ENCODE measurements around the gene TBATA. TPM values are rescaled to one million over a fixed set of nuclear protein-coding genes. Genes with fewer than 3 reads are reported as not detected.

TBATA gene
- total RNA-seq, 1 donor from 2014 or later, result not detected

DNA sequence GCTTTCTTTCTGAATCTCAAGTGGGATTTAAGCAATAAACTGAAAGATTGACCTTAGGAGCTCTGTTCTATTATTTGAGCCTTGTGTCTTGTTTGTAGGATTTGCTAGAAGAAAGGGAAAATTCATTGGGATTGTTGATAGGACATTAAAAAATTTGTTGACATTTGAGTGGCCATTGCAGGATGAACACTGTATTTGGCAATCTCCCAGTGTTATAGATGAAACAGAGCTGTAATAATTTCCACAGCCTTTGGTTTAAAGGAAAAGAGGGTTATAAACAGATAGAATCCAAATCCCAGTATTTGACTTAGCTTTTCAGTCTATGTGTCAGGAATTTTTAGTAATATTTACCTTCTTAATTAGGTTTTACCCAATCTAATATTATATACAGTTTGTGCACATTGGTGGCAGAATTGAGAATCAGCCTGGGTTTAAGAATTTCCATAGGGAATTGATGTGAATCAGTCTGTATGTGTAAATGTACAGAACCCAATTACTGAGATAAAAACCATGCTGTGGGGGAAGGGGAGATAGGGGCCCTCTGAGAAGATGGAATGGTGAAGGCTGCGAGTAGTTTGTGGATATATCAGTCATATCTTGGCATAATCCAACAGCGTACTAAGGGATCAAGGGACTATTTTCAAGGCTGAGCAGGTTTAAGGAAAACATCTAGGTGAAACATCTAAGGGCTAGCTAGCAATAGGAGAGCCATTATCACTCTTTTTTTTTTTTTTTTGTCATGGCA lies 37.1 kb upstream of the TBATA start:
- TF ChIP-seq, protein P1, sequence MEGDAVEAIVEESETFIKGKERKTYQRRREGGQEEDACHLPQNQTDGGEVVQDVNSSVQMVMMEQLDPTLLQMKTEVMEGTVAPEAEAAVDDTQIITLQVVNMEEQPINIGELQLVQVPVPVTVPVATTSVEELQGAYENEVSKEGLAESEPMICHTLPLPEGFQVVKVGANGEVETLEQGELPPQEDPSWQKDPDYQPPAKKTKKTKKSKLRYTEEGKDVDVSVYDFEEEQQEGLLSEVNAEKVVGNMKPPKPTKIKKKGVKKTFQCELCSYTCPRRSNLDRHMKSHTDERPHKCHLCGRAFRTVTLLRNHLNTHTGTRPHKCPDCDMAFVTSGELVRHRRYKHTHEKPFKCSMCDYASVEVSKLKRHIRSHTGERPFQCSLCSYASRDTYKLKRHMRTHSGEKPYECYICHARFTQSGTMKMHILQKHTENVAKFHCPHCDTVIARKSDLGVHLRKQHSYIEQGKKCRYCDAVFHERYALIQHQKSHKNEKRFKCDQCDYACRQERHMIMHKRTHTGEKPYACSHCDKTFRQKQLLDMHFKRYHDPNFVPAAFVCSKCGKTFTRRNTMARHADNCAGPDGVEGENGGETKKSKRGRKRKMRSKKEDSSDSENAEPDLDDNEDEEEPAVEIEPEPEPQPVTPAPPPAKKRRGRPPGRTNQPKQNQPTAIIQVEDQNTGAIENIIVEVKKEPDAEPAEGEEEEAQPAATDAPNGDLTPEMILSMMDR (conservative IDR thresholded peaks at IDR 0.05), result no peak
- DNase-seq (ENCODE audit: extremely low spot score, unreplicated experiment), result no peak
- H3K4me1 Mint-ChIP-seq (ENCODE audit: unreplicated experiment), result peaks cover 29% of the 10 kb centered on the region
- H3K27ac Mint-ChIP-seq, result no peak overlapping the region
- no peak overlapping the region for H3K4me3 Mint-ChIP-seq
- H3K36me3 Mint-ChIP-seq, result peaks cover 38% of the 10 kb centered on the region
- H3K27me3 Mint-ChIP-seq, result no peaks in the 10 kb centered on the region
- no peaks in the 10 kb centered on the region for H3K9me3 Mint-ChIP-seq

DNA sequence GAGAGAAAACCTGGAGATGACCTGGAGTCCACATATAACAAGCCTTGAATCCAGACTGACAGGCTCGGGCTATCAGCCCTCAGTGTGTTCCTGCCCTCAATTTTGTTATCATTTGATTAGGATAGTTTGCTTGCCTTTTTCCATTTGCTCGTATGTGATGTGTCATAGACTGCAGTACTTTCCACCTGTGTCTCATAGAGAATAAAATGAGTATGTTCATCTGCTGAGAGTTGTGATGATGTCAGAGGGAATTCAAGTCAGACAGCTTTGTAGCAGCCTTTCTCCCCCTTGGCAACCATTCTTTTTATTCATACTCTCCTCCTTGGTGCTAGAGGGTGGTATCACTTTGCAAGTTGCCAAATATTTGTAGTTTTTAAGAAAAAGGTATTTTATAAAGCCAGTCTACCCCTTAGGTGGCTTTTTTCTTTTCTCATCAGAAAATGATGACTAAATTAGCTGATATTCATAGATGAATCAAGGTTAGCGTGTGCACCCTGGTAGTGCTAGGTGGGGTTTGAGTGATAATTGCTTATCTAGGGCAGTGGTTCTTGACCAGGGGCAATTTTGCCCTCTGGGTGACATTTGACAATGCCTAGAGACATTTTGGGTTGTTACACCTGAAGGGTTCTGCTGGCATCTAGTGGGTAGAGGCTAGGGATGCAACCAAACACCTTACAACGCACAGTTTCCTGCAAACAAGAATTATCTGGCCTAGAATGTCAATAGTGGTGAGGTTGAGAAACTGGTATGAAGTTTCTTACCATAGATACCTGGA lies 36.0 kb upstream of the TBATA start:
- H3K36me3 Mint-ChIP-seq, result peaks cover 37% of the 10 kb centered on the region

GRCh38 chr10:70816220-70816894 lies 31.2 kb upstream of the TBATA start:
- H3K9me3 Mint-ChIP-seq, result no peaks in the 10 kb centered on the region

More for the DNA sequence above, 36.0 kb upstream of the TBATA start:
- H3K4me3 Mint-ChIP-seq, result no peak overlapping the region
- TF ChIP-seq, protein P1 (conservative IDR thresholded peaks at IDR 0.05), result no peak
- H3K27me3 Mint-ChIP-seq, result no peaks in the 10 kb centered on the region
- no peaks in the 10 kb centered on the region for H3K9me3 Mint-ChIP-seq
- peak overlapping the region; percentile 78 for H3K27ac Mint-ChIP-seq
- DNase-seq (ENCODE audit: extremely low spot score, unreplicated experiment), result no peak
- H3K4me1 Mint-ChIP-seq (ENCODE audit: unreplicated experiment), result peaks cover 32% of the 10 kb centered on the region

DNA sequence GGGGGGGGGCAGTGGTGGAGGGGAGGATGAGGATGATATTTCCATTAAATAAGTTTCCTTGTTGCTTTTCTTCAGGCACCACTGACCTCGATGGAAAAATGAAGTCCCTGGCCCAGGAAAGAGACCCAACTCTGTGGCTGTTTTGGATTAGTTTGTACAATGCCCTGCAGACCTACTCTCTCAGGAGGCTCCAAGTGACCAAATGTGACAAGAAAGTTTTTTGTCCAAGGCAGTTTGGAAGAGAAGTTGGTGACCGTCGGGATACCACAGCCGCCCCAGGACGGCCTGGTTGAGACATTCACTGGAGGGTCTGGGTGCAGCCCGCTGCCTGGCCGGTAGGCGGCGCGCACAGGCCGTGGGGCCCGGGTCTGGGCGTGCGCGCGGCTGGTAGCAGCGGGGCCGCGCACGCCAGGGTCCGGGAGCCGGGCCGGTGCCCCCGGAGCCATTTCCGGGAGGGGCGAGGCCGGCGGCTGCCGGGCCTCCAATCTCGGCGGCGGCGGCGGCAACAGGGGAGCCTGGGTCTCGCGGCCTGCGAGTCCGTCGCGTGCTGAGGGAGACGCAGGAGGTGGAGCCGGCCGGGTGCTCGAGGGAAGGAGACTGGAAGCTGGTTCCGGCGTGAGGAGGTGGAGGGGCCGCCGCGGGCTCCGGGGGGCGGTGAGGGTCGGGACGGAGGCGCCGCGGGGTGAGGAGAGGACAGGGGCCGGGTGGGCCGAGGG lies 30.5 kb upstream of the TBATA start, which contains the start of gene SGPL1:
Gene SGPL1, plus strand, starts transcription at position 445 of the 716 bp plus-strand sequence. CDS start 906 bp downstream, outside the sequence.
- peak; percentile 95 for DNase-seq (ENCODE audit: extremely low spot score, unreplicated experiment)
- Mint-ChIP-seq H3K9me3 (no peaks in the 10 kb centered on the region), H3K36me3 (peaks cover 20% of the 10 kb centered on the region), H3K27me3 (no peaks in the 10 kb centered on the region), H3K27ac (peak within 1 kb of the TSS; percentile 93), H3K4me3 (peak within 1 kb of the TSS; percentile 96), H3K4me1 (ENCODE audit: unreplicated experiment) (peaks cover 12% of the 10 kb centered on the region)
- TF ChIP-seq, protein P1 (conservative IDR thresholded peaks at IDR 0.05), result peak; percentile 98

More at GRCh38 chr10:70816220-70816894, 31.2 kb upstream of the TBATA start:
- H3K27me3 Mint-ChIP-seq, result no peaks in the 10 kb centered on the region
- H3K4me3 Mint-ChIP-seq, result peak overlapping the region; percentile 96
- TF ChIP-seq, protein P1 (conservative IDR thresholded peaks at IDR 0.05), result no peak
- H3K36me3 Mint-ChIP-seq, result peaks cover 25% of the 10 kb centered on the region
- H3K27ac Mint-ChIP-seq, result peak overlapping the region; percentile 93
- DNase-seq (ENCODE audit: extremely low spot score, unreplicated experiment), result peak; percentile 83
- peaks cover 19% of the 10 kb centered on the region for H3K4me1 Mint-ChIP-seq (ENCODE audit: unreplicated experiment)

- Mint-ChIP-seq H3K4me3 (peak overlapping the region; percentile 76), H3K36me3 (peaks cover 14% of the 10 kb centered on the region), H3K27me3 (no peaks in the 10 kb centered on the region), H3K27ac (peak overlapping the region; percentile 9), H3K4me1 (ENCODE audit: unreplicated experiment) (peaks cover 12% of the 10 kb centered on the region), H3K9me3 (no peaks in the 10 kb centered on the region)
- TF ChIP-seq, protein P1 (conservative IDR thresholded peaks at IDR 0.05), result no peak
- DNase-seq (ENCODE audit: extremely low spot score, unreplicated experiment), result no peak
Measured at GRCh38 chr10:70814126-70814525, 28.9 kb upstream of the TBATA start.

All from type B pancreatic cell (in vitro differentiated cells).